Measurements from ENCODE around the gene ATP2B2. TPM values are rescaled to one million over a fixed set of nuclear protein-coding genes. Genes with fewer than 3 reads are reported as not detected.

ATP2B2 gene
- total RNA-seq, 1 donor from 2014 or later, result 0.09 TPM

DNA sequence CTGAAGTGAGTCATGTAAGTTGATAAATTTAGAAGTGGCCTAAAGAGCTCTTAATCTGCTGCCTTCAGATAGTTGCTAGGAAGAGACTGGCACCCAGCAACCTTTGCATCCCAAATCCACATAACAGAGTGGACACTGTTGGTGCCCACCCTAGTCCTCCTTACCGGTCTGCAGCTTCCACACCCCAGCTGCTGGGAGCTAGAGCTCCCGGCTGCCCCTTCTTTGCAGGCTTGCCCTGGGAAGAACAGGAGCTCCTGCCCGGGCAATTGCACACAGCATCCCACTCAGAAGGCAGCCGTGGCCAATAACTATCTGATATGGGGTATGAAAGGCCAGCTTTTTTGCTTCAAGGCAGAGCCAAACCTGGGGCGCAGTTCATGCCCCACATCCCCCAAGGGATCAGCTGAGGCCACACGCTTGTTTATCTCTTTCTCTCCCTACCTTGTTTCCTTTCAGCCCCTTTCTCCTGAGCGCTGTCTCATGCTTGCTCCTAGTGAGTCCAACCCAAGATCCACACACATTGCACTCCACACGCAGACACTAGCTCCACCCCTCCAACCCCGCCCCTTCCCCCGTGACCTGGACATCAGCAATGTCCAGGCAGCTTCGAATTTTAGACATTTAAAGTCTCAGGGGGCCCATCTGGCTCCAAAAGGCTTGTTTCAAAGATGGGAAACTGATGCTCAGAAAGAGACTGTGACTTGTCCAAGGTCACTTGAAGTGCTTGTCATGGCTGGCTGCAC, 9.1 kb downstream of the ATP2B2 start:
- Histone ChIP-seq H3K4me1 (no peaks in the 10 kb centered on the region), H3K36me3 (no peaks in the 10 kb centered on the region), H3K27ac (no peak overlapping the region), H3K9me3 (no peaks in the 10 kb centered on the region), H3K4me3 (no peak overlapping the region), H3K27me3 (ENCODE audit: low read depth) (peaks cover 9% of the 10 kb centered on the region)
- TF ChIP-seq, protein P1, sequence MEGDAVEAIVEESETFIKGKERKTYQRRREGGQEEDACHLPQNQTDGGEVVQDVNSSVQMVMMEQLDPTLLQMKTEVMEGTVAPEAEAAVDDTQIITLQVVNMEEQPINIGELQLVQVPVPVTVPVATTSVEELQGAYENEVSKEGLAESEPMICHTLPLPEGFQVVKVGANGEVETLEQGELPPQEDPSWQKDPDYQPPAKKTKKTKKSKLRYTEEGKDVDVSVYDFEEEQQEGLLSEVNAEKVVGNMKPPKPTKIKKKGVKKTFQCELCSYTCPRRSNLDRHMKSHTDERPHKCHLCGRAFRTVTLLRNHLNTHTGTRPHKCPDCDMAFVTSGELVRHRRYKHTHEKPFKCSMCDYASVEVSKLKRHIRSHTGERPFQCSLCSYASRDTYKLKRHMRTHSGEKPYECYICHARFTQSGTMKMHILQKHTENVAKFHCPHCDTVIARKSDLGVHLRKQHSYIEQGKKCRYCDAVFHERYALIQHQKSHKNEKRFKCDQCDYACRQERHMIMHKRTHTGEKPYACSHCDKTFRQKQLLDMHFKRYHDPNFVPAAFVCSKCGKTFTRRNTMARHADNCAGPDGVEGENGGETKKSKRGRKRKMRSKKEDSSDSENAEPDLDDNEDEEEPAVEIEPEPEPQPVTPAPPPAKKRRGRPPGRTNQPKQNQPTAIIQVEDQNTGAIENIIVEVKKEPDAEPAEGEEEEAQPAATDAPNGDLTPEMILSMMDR (IDR thresholded peaks at IDR 0.05), result no peak
- ATAC-seq (no peak), DNase-seq (no peak)
- intact Hi-C loops (cut with DNase I), result no loop called here

DNA sequence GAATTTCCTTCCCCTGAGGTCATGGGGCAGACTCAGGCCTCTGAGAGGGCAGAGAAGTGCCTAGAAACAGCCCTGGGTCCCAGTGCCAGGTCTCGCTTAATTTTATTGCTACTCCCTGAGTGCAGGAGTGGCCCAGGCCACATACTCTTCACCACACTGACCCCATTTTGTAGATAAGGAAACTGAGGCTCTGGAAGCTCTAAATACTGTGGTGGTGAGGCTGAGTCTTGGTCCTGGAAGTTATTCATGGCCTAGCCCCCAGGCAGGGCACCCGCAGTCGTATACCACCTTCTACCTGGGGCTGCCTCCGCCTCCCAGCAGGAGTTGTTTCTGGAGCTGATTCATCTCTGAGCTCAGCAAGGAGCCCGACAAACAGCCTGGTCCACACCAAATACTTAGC, 9.8 kb downstream of the ATP2B2 start:
- no peaks in the 10 kb centered on the region for H3K9me3 ChIP-seq
- ATAC-seq, result no peak

DNA sequence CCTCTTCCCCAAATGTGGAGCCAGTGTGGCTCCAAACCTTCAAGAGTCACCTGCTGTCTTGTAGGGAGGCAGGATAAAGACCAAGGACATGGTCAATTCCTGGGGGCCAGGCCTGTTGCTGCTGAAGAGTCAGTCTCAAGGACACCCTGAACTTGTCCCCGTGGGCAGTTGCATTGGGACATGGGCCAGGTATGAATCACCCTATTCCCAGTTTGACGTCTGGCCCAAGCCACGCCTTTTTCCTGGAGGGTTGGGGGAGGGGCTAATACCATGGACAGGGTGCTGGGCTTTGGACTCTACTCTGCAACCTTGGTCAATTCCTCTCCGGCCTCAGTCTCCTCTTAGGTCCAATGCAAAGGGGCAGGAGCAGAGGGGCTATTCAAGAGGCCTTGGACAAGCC, 10.4 kb downstream of the ATP2B2 start:
- ATAC-seq (peak; percentile 21 to 42), DNase-seq (no peak)
- no peak overlapping the region for H3K27ac ChIP-seq
- no peaks in the 10 kb centered on the region for H3K9me3 ChIP-seq
- no peak overlapping the region for H3K4me3 ChIP-seq
- no peaks in the 10 kb centered on the region for H3K4me1 ChIP-seq
- peaks cover 9% of the 10 kb centered on the region for H3K27me3 ChIP-seq (ENCODE audit: low read depth)
- intact Hi-C loops (cut with DNase I), result no loop called here
- H3K36me3 ChIP-seq, result no peaks in the 10 kb centered on the region
- TF ChIP-seq, protein P1 (IDR thresholded peaks at IDR 0.05), result no peak

More for the DNA sequence above, 9.8 kb downstream of the ATP2B2 start:
- TF ChIP-seq, protein P1 (IDR thresholded peaks at IDR 0.05), result no peak
- no peak overlapping the region for H3K27ac ChIP-seq
- no peaks in the 10 kb centered on the region for H3K36me3 ChIP-seq
- H3K4me1 ChIP-seq, result no peaks in the 10 kb centered on the region
- peaks cover 9% of the 10 kb centered on the region for H3K27me3 ChIP-seq (ENCODE audit: low read depth)
- no peak for DNase-seq
- intact Hi-C loops (cut with DNase I), result no loop called here
- H3K4me3 ChIP-seq, result no peak overlapping the region

DNA sequence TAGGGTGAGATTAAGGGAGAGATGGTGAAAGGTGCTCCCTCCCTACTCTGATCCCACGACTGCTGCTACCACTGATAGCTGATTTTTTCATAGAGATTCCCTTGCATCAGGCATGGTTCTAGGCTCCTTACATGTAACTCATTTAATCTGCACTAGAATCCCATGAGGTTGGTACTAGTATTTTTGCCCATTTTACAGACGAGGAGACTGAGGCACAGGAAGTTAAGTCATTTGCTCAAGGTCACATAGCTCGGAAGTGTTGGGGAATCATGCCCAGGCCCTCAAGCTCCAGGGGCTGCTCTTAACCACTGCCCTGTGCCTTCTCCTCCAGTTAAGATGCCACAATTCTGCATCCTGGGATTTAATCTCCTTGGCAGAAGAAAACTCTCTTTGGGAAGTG, 11.2 kb downstream of the ATP2B2 start:
- Histone ChIP-seq H3K27me3 (ENCODE audit: low read depth) (peaks cover 9% of the 10 kb centered on the region), H3K4me1 (no peaks in the 10 kb centered on the region), H3K9me3 (no peaks in the 10 kb centered on the region), H3K27ac (no peak overlapping the region), H3K4me3 (no peak overlapping the region), H3K36me3 (no peaks in the 10 kb centered on the region)
- ATAC-seq (no peak), DNase-seq (no peak)
- TF ChIP-seq, protein P1 (IDR thresholded peaks at IDR 0.05), result no peak
- intact Hi-C loops (cut with DNase I), result no loop called here

DNA sequence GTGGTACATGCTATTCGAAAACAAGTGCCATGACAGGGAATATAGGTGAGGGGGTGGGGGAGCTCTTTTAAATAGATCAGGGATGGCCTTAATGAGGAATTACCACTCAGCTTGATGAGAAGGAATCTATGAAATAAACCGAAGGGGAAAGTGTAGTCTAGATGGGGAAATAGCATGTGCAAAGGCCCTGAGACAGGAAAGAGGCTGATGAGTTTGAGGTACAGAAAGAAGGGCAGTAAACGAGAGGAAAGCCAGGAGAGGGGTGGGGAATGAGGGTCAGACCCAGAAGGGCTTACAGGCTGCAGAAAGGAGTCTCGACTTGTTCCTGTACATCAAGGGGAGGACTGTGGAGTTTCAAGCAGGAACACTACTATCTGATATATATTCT, 12.2 kb downstream of the ATP2B2 start:
- Histone ChIP-seq H3K27ac (no peak overlapping the region), H3K4me1 (no peaks in the 10 kb centered on the region), H3K4me3 (no peak overlapping the region), H3K36me3 (no peaks in the 10 kb centered on the region), H3K9me3 (no peaks in the 10 kb centered on the region), H3K27me3 (ENCODE audit: low read depth) (peaks cover 9% of the 10 kb centered on the region)
- ATAC-seq (no peak), DNase-seq (no peak)
- intact Hi-C loops (cut with DNase I), result no loop called here
- TF ChIP-seq, protein P1 (IDR thresholded peaks at IDR 0.05), result no peak
